Uterus (tissue), 2 donors: ENCODE results near the gene SLC8A2.

Experiments
- POLR2A ChIP-seq, 2 donors: fragments of 450-650 bp; IDR thresholded peaks; one replicate each; pipeline ENCODE4 v1.6.1; 2016; ENCODE audit warnings: antibody characterized with exemption in 2 of 2, mild to moderate bottlenecking in 1 of 2, moderate library complexity in 1 of 2
- TF ChIP-seq, protein P1 (sequence below), 4 experiments: fragments of 200-600 bp in 2 of 4; fragments of 450-650 bp in 2 of 4; sonication (generic) in 2 of 4; IDR thresholded peaks; one replicate each; pipeline ENCODE4 v1.5.1; 2016 to 2019; ENCODE audit warnings: antibody characterized with exemption in 4 of 4, mild to moderate bottlenecking in 2 of 4, moderate library complexity in 1 of 4

DNA sequence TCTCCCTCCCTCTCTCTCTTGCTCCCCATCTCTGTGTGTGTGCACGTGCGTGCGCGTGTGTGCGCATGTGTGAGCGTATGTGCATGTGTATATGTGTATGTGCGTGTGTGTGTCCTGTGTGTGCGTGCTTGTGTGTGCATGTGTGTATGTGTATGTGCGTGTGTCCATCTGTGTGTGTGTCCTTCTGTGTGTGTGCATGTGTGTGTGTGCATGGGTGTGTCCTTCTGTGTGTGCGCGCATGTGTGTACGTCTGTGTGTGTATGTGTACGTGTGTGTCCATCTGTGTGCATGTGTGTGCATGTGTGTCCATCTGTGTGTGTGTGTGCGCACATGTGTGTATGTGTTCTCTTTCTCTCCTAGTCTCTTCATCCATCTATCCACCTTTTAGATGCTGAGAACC is 12.2 kb downstream of the SLC8A2 start:
- TF ChIP-seq, protein P1, sequence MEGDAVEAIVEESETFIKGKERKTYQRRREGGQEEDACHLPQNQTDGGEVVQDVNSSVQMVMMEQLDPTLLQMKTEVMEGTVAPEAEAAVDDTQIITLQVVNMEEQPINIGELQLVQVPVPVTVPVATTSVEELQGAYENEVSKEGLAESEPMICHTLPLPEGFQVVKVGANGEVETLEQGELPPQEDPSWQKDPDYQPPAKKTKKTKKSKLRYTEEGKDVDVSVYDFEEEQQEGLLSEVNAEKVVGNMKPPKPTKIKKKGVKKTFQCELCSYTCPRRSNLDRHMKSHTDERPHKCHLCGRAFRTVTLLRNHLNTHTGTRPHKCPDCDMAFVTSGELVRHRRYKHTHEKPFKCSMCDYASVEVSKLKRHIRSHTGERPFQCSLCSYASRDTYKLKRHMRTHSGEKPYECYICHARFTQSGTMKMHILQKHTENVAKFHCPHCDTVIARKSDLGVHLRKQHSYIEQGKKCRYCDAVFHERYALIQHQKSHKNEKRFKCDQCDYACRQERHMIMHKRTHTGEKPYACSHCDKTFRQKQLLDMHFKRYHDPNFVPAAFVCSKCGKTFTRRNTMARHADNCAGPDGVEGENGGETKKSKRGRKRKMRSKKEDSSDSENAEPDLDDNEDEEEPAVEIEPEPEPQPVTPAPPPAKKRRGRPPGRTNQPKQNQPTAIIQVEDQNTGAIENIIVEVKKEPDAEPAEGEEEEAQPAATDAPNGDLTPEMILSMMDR (IDR thresholded peaks at IDR 0.05): no peak
- TF ChIP-seq POLR2A (IDR thresholded peaks at IDR 0.05): no peak
